NCI-H748 (cell line): ENCODE measurements around the gene RBFOX1.
A peak's percentile ranks its signal among the peaks of the same experiment; 100 is the strongest.

Experiments used
- DNase-seq: peaks from one replicate; lab custom pipeline; 2025; ENCODE audit not compliant: unreplicated experiment; lab: John Stamatoyannopoulos, UW

The RBFOX1 gene

GRCh38 chr16:7419441-7419840, 86.8 kb downstream of the RBFOX1 start:
- DNase-seq, result peak; percentile 4

GRCh38 chr16:7420079-7420478, 87.4 kb downstream of the RBFOX1 start:
- peak; percentile 34 for DNase-seq

- DNase-seq, result no peak
Observed at GRCh38 chr16:7420843-7421242, 88.2 kb downstream of the RBFOX1 start.

GRCh38 chr16:7421578-7421977, 88.9 kb downstream of the RBFOX1 start:
- no peak for DNase-seq

GRCh38 chr16:7422036-7422888, 89.6 kb downstream of the RBFOX1 start:
- no peak for DNase-seq

GRCh38 chr16:7423434-7424044, 90.9 kb downstream of the RBFOX1 start:
- peak; percentile 20 for DNase-seq

- no peak for DNase-seq
Observed at GRCh38 chr16:7426161-7426560, 93.5 kb downstream of the RBFOX1 start.

GRCh38 chr16:7431723-7432122, 99.1 kb downstream of the RBFOX1 start:
- DNase-seq, result no peak

- DNase-seq, result no peak
Observed at GRCh38 chr16:7436306-7436705, 103.7 kb downstream of the RBFOX1 start.

- no peak for DNase-seq
Observed at GRCh38 chr16:7437135-7437804, 104.6 kb downstream of the RBFOX1 start.

- DNase-seq, result no peak
Observed at GRCh38 chr16:7437843-7438242, 105.2 kb downstream of the RBFOX1 start.

- DNase-seq, result peak; percentile 23
Observed at GRCh38 chr16:7438601-7439000, 106.0 kb downstream of the RBFOX1 start.

GRCh38 chr16:7439518-7439917, 106.9 kb downstream of the RBFOX1 start:
- no peak for DNase-seq

GRCh38 chr16:7440886-7441400, 108.3 kb downstream of the RBFOX1 start:
- no peak for DNase-seq

- DNase-seq, result no peak
Observed at GRCh38 chr16:7442050-7442449, 109.4 kb downstream of the RBFOX1 start.

GRCh38 chr16:7443142-7443541, 110.5 kb downstream of the RBFOX1 start:
- DNase-seq, result no peak

- DNase-seq, result no peak
Observed at GRCh38 chr16:7443648-7444365, 111.2 kb downstream of the RBFOX1 start.

GRCh38 chr16:7449306-7449705, 116.7 kb downstream of the RBFOX1 start:
- DNase-seq, result no peak

- DNase-seq, result no peak
Observed at GRCh38 chr16:7449808-7450207, 117.2 kb downstream of the RBFOX1 start.

GRCh38 chr16:7450440-7450839, 117.8 kb downstream of the RBFOX1 start:
- no peak for DNase-seq

GRCh38 chr16:7452090-7452489, 119.4 kb downstream of the RBFOX1 start:
- peak; percentile 69 for DNase-seq
